ENCODE measurements around the gene ABHD11. TPM values are rescaled to one million over a fixed set of nuclear protein-coding genes. Genes with fewer than 3 reads are reported as not detected.

ABHD11 gene
- total and polyA plus RNA-seq, 8 donors = 12.5 to 36.3 (median 15.7) TPM

GRCh38 chr7:73778801-73779389 is 40.3 kb upstream of the ABHD11 start:
- Histone ChIP-seq H3K9me3 (no peaks in the 10 kb centered on the region), H3K27ac (no peak overlapping the region), H3K4me3 (no peak overlapping the region), H3K27me3 (no peaks in the 10 kb centered on the region), H3K36me3 (no peaks in the 10 kb centered on the region), H3K4me1 (no peaks in the 10 kb centered on the region)
- ATAC-seq (no peak), DNase-seq (no peak)
- intact Hi-C loops (cut with DNase I) = no loop called here
- no peak for TF ChIP-seq CTCF (IDR thresholded peaks at IDR 0.05)

GRCh38 chr7:73774923-73775322 is 36.3 kb upstream of the ABHD11 start:
- no peak overlapping the region for H3K27ac ChIP-seq
- ATAC-seq = no peak
- H3K4me1 ChIP-seq = peaks cover 0 to 9% of the 10 kb centered on the region in 2 donors
- no peak for DNase-seq
- TF ChIP-seq CTCF (IDR thresholded peaks at IDR 0.05) = no peak
- H3K4me3 ChIP-seq = no peak overlapping the region
- no peaks in the 10 kb centered on the region for H3K36me3 ChIP-seq
- no peaks in the 10 kb centered on the region for H3K9me3 ChIP-seq
- peaks cover 10 to 28% of the 10 kb centered on the region in 2 donors for H3K27me3 ChIP-seq
- intact Hi-C loops (cut with DNase I) = no loop called here

GRCh38 chr7:73773700-73774517 is 35.3 kb upstream of the ABHD11 start:
- no peak for TF ChIP-seq CTCF (IDR thresholded peaks at IDR 0.05)
- H3K9me3 ChIP-seq = no peaks in the 10 kb centered on the region
- H3K4me3 ChIP-seq = no peak overlapping the region
- no peaks in the 10 kb centered on the region for H3K36me3 ChIP-seq
- H3K27ac ChIP-seq = no peak overlapping the region
- no peak for ATAC-seq
- intact Hi-C loops (cut with DNase I) = no loop called here
- peaks cover 19 to 38% of the 10 kb centered on the region in 2 donors for H3K27me3 ChIP-seq
- H3K4me1 ChIP-seq = peaks cover 0 to 17% of the 10 kb centered on the region in 2 donors
- no peak for DNase-seq

GRCh38 chr7:73770860-73771670 is 32.5 kb upstream of the ABHD11 start:
- H3K4me3 ChIP-seq = peak overlapping the region; percentile 22 to 37
- intact Hi-C loops (cut with DNase I) = no loop called here
- no peaks in the 10 kb centered on the region for H3K9me3 ChIP-seq
- ATAC-seq (no peak), DNase-seq (peak in 1 of 4 donors; percentile 5)
- H3K27me3 ChIP-seq = peaks cover 24 to 66% of the 10 kb centered on the region in 2 donors
- H3K4me1 ChIP-seq = peaks cover 0 to 21% of the 10 kb centered on the region in 2 donors
- H3K36me3 ChIP-seq = no peaks in the 10 kb centered on the region
- no peak for TF ChIP-seq CTCF (IDR thresholded peaks at IDR 0.05)
- peak overlapping the region in 1 of 2 donors; percentile 33 for H3K27ac ChIP-seq

All from left lung (tissue), 10 donors.